HG02852 (cell line): ENCODE results near the gene POLR1H.
A peak's percentile ranks its signal among the peaks of the same experiment; 100 is the strongest.

Source experiments
- ATAC-seq: cut with Tn5 transposase; IDR thresholded peaks from one replicate; pipeline ENCODE4 v1.9.1; 2021; ENCODE audit warnings: mild to moderate bottlenecking, moderate library complexity; ENCODE audit not compliant: unreplicated experiment

POLR1H gene

DNA sequence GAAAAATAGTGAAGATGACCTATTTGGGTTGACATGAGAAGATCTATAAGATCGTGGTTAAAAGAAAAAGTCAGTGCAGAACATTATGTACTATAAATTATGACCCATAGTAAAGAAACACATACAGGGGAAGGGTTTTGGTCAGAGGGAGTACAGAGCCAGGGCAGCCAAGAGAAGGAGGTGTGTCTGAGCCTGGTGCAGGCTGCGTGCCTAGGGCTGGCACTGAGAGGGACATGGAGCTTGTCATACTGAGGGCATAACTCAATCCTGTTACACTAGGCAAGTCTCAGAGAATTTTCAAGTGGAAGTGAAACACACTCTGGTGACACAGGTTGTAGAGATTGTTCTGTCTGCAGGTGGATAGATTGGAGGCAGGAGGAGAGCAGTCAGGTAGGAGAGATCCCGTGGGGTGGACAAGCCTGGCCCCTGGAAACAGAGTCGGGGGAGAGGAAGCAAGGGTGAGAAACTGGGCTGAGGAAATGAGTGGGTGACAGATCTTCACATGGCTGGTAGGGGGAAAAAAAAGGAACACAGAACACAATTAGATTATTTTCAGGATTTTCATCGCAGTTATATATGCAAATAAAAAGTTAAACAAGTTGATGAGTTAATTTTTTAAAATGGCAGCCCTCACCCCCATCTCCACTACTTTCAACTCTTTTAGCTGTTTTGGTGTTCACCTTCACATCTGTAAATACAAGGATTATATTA, 33.0 kb downstream of the POLR1H start:
- no peak for ATAC-seq

DNA sequence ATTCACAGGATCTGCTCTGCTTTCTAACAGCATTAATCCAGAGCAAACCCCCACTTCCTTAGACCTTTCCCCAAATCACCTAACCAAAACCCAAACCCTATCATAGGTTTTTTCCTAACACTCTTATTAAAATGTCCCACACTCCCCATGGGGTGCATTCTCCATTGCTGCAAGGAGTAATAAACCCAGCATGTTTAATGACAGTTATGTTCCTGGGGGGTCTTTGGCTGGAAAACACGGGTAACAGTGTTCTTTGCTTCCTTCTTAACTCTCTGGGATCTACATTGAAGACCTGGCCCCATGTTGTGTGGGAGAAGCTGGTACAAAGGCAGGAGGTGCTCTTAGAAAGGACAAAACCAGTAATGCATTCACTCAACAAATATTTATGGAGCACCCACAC, 35.8 kb downstream of the POLR1H start:
- ATAC-seq = no peak

DNA sequence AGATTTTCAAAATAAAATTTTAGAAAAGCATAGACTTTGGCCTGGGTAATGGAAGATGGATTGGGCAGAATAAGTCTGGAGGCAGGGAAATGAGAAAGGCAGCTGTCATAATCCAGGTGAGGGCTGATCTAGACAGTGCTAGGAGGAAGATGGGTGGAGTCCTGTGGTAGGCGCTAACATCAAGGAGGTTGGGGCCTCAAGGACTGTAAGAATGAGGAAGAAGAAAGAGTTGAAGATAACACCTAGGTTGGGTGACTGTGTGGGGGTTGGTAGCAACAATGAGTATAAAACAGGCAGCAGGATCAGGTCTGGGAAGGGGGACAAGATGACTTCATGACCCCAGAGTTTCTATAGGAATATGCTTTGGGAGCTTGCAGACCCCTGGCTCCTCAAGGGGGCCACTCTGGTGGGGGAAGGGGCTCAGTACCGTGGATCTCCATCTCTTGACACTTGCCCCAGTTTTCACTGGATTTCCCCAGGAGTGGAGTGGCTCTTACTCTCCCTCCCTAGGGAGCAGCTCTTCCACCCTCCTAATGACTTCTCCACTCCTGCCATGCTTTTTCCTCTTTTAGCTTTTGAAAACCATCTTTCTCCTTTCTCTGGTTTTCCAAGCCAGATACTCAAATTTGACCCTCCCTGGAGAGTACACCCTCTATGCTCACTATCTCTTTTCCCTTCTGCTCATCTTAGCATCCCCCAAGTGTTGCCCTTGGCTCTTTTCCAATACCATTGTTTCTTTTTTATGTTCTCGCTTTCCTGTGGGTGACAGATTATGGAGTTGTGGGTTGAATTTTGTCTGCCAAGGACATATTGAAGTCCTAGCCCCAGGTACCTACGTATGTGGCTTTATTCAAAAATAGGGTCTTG, 37.1 kb downstream of the POLR1H start:
- no peak for ATAC-seq

DNA sequence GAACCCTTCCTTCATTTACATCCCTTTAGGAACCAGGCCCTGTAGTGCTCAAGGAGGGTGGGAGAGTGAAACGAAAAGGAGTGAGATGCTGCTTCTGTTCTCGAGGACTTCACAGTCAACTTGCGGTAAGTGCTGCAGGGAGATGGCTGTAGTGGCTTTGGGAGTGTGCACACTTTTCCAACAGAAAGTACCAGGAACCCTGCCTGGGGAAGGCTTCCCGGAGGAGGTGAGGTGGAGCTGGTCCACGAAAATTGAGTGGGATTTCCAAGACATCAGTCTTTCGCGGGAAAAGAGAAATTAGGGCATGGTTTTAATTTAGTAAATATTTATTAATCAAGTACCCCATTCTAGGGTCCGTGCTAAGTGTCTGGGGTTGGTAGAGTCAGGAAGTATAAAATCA, 39.1 kb downstream of the POLR1H start:
- no peak for ATAC-seq

DNA sequence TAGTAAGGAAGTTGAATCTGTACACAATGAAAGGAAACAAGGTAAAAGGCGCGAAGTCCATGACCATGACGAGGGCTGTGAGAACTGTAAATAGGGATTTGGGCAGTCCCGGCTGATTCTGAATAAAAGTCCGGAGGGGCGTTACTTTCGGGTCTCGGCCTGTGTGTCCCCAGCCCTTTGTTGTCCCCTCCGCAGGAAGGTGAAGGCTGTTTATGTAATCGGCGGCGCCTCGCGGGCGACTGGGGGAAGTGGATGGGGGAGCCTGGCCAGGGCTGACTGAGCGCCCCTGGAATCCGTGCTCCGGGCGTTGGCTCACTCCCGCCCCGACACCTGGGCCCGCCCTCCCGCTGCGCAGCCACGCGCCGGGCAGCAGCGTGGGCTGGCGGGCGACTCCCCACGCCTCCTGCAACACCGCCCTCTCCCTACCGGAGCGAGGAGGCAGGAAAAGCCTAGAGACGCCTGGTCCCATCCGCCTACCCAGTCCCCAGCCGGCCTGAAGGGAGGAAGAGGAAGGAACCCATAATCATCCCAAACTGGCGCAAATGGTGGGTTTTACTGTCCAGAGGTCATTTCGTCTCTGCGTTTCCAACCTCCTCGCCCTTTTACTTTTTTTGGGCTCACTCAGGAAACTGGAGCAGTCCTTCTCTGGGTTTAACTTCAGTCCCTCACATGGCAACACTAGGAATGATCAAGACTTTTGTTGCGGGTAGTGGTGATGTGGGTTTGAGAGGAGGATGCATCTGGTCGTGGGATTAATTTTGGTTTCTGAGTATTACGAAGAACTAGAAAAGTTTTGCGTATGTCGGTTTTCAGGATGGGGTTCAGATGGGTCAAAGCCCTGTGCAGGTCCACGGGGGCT, 39.7 kb downstream of the POLR1H start:
- no peak for ATAC-seq

DNA sequence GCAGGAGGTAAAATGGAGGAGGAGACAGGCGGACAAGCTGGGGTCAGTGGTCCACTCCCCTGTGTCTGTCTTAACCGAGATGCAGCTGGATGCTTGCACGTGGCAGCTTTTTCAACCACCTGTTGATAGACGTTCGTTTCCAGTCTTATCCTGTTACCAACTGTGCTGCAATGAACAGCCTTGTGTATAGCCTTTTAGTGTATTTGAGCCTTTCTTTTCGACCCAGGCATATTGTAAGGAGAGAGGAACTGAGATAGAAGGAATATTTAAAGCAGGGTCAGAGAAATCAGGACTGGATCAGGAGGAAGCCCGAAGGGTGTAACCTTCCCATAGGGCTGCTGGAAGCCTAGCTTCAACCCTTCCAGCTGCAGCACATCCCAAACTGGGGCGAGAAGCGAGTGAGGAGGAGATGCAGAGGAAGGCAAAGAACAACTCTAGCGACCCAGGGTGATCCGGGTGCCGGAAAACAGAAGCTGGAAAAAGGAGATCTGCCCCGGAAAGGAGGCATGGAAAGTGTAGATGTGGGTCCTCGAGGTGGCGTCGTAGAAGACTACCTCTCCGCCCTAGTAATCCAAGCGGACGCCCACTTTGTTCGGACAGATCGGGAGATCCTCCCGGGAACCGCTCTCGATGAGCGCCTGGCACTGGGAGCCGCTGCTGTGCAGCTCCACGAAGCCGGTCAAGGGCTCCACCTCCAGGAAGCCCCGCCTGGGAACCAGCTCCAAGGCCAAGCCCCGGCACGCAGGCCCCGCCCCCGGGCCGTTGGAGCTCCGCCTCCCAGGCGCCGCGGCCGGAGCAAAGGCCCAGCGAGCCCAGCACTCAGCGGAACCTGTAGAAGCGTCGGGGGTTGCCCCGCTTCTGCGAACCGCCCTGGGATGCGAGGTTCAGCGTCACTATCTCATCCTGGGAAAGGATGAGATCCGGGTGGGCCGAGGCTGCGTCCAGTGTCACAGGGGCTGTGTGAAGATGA, 40.7 kb downstream of the POLR1H start:
- ATAC-seq = no peak

DNA sequence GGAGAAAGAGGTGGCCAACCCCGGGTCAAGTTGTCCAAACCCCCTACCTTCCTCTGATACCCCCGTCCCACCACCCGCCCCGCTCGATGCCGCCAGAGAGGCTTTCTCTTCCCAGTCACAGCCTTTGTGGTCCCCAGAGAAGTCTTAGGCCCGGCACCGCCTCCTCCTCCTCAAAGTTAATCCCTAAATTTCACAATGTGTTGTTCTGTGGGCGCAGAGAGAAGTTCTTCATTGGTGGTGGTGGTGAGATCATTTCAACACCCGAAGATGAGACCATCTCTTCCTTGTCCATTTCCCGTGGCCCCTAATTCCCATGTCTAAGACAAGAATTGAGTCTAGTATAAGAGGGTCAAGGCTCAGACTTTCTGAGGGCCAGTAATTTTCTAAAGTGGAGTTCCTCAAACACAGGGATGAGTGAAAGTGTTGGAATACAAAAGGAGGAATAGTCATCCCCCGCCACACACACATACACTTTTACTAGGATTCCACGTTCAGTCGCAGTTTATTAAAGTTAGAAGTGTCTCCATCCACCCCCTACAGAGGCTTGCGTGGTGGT, 41.4 kb downstream of the POLR1H start:
- ATAC-seq = no peak

DNA sequence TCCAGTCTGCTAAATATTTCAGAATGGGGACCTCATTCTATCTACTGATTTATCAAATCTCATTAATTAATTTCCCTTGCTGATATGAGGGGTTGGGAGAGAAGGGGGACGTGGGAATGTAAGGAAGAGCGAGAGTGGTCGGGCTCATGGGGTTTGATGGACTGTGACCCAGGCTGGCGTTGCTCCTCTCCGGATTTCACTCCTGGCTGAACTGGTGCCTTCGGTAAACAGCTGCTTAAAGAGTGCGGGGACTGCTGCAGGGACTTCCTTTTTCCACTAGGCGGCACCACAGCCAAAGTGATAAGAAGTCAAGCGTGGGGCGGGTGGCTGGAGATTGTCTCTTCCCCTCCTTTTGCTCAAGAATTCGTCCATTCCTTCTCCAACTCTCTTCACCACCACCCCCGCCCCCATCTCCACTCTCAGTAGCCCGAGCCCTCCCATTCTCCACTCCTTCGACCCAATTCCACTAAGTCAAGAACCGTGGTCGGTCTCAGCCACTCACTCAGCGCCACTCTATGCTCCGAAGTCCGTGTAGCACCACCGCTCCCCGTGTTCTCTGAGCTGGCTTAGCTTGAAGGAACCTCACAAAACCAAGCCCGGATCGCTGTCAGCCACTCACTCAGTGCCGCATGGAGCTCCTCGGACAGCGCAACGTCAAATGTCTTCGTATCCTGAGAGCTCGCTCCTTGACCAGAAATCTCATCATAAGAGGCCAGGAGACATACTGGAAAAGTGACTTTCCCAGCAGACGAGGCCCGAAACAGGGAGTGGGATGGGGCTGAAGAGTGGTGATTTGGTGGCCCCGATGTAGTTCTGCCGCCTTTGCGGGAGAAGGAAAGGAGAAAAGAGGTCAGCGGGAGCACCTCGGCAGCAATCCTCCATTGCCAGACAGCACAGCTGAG, 42.2 kb downstream of the POLR1H start:
- peak; percentile 70 for ATAC-seq

DNA sequence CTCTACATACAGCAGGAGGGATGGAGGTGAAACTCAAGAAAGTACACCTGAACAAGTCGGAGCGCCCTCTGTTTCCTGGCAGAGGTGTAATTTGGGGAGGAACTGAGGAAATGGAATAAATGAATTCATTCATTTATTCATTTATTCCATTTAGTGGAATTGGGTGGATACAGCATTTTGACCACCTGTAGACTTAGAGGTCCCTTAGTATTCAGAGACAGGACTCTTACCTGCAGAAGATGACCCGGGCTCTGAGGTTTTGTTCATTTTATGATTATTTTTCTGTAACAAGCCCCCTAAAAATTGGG, 42.8 kb downstream of the POLR1H start:
- ATAC-seq = no peak

DNA sequence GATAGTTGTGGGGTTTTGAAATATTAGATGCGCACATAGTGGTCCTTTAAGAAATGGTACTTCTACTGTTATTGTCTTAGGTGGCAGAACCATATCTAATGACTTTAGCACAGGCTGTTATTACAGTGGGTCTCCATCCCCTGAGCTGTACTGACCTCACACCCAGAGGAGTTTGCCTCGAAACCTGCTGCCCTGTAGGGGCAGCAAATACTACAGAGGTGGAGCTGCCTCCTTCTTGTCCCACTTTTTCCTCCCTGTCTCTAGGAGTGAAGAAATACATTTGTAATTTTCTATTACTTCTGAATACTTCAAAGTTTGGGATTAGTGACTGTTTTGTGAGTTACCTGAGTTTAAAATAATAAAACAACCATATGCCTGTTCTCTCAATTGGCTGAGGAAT, 43.6 kb downstream of the POLR1H start:
- ATAC-seq = no peak

DNA sequence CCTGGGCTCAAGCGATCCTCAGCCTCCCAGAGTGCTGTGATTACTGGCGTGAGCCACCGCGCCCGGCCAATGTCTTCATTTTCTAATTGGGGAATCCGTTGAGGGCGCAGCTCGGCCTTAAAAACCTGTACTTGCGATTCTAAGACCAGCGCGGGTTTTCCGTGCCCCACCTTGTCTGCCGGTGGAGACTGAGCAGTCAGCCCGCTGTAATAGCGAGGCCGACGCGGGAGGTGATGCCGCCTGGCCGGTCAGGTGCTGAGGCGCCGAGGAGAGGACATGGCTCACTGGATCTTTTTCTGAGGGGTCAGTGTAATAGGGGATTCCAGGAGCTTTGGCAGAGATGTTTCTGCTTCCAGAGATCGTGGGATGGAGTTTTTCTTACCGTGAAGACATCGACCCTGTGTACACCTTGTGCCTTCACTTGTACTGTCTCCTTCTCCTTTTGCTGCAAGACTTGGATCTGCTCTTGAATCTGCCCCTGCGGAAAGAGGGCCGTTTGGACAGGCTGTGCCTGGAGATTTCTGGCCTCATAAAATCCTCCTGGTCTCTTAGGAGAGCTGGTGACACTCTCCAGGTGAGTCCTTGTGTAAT, 50.3 kb downstream of the POLR1H start:
- ATAC-seq = no peak

DNA sequence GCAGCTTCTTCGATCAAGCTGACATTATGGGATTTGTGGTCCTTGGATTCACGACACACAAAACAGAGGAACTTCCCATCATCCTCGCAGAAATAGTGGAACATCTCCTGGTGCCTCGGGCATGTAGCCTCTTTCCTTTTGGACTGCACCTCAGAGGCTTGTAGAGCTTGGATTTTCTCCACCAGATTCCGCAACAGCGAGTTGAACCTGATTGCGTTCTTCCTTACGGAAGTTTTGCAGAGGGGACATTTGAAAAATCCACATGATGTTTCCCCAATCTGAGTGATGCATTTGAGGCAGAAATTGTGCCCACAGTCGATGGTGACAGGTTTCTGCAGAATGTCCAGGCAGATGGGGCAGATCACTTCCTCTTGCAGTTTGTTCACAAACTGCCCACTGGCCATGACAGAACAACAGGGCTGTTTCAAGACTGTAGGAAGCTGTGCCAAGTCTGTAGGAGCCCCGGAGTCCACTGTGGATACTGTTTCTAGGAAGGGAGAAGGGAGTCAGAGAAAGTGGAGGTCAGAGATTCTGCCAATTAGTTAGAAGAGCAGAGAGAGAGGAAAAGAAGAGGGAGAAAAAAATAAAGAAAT, 51.4 kb downstream of the POLR1H start:
- ATAC-seq = no peak

DNA sequence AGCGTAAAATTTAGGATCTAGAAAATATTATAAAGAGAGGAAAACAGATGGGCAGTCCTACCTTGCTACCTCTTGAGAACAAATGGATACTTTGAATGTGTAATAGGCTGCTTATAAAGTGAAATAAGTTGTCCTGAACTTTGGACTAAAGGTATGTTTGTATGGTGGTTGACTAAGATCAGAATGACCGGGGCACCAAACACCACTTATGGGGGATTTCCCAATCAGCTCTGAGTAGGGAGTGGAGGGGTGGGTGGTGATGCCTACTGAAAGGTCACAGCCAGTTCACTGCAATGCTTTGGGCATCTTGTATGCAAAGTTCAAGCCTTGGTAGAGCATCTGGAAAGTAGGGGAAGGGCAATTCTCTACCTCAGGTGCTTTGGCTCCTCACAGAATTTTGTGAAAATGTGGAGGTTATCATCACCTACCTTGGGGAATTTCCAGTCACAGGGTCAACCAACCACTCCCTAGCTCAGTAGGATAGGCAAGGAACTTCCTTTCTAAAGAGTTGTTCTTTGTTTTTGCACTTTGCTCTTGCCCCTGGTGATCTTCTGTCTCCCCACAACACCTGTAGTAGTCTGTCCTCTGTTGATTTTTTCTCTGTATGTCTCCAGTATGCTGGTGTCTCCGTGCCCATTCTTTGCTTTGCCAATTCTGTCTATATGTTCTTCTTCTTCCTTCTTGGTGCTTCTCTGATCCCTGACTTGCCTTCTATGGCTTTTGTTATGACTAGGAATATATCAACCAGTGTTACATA, 52.1 kb downstream of the POLR1H start, which contains the start of gene TRIM31:
TRIM31 (minus strand) TSS at position 88 of the 757 bp plus-strand sequence. CDS start 285 bp downstream, outside the sequence.
- no peak for ATAC-seq

DNA sequence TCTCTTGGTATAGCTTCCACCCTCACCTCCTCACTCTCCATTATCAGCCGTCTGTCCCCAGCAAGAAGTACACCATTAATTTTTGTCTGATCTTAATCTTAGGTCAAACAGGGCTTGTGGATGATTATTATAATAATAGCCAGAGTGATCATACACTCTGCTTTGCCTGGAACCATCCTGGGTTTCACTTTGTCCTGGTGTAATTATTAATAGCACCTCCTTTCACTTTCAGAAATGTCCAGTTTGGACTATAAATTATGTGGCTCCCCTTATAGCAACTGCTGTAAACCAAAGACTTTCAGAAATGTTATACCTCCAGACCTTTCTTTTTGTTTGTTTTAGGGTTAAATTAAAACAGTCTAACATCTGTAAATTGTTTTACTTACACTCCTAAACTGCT, 52.8 kb downstream of the POLR1H start:
- ATAC-seq = no peak
